Measurements from ENCODE around the gene SMAP2.

The SMAP2 gene

GRCh38 chr1:40422630-40423263, 49.2 kb downstream of the SMAP2 start:
- DNase-seq: no peak

GRCh38 chr1:40423264-40423642, 49.7 kb downstream of the SMAP2 start:
- DNase-seq: no peak

- no peak for DNase-seq
Observed at GRCh38 chr1:40423951-40424618, 50.6 kb downstream of the SMAP2 start.

GRCh38 chr1:40425198-40425597, 51.7 kb downstream of the SMAP2 start:
- DNase-seq: no peak

- no peak for DNase-seq
Observed at GRCh38 chr1:40431385-40431784, 57.9 kb downstream of the SMAP2 start.

GRCh38 chr1:40432644-40433390, 59.3 kb downstream of the SMAP2 start:
- no peak for DNase-seq

GRCh38 chr1:40435471-40435870, 61.9 kb downstream of the SMAP2 start:
- DNase-seq: no peak

GRCh38 chr1:40435876-40436275, 62.3 kb downstream of the SMAP2 start:
- DNase-seq: no peak

GRCh38 chr1:40438391-40439015, 65.0 kb downstream of the SMAP2 start:
- DNase-seq: peak in 1 of 2 experiments; percentile 7

GRCh38 chr1:40439247-40439646, 65.7 kb downstream of the SMAP2 start:
- no peak for DNase-seq

- peak; percentile 89 to 92 for DNase-seq
Observed at GRCh38 chr1:40449684-40450494, 76.4 kb downstream of the SMAP2 start, which contains the start of gene ZFP69B. ZFP69B (plus strand) TSS chr1:40450476; CDS start chr1:40450962, 486 bp downstream.

- DNase-seq: peak in 1 of 2 experiments; percentile 15
Observed at GRCh38 chr1:40450495-40451237, 77.1 kb downstream of the SMAP2 start.

- DNase-seq: no peak
Observed at GRCh38 chr1:40451238-40451585, 77.7 kb downstream of the SMAP2 start.

GRCh38 chr1:40454873-40455272, 81.3 kb downstream of the SMAP2 start:
- DNase-seq: no peak

GRCh38 chr1:40462956-40463590, 89.5 kb downstream of the SMAP2 start:
- DNase-seq: no peak

GRCh38 chr1:40469327-40469726, 95.8 kb downstream of the SMAP2 start:
- DNase-seq: no peak

All from NCI-H1930 (cell line).